Measurements from ENCODE around the gene MAGI1. TPM values are rescaled to one million over a fixed set of nuclear protein-coding genes. Genes with fewer than 3 reads are reported as not detected.

Gene MAGI1
- total RNA-seq, 1 donor from 2014 or later: 0.48 TPM

GRCh38 chr3:65761446-65762234 is 277.1 kb downstream of the MAGI1 start:
- intact Hi-C loops (cut with micrococcal nuclease): no loop called here

GRCh38 chr3:65758876-65759598 is 279.7 kb downstream of the MAGI1 start:
- intact Hi-C loops (cut with micrococcal nuclease): no loop called here

DNA sequence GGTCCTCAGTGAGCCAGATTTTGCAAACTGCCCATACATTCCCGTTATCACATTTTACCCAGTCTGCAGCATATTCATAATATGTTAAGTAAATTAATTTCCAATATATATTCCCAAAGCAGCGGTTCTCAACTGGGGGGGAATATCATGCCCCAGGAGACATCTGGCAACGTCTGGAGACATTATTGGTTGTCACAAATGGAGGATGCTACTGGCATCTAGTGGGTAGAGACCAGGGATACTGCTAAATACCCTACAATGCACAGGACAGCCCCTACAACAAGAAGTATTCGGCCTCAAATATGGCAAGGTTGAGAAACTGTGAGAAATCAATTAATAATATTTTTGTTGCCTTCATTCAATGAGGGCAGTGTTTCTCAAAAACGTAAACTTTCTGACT is 280.3 kb downstream of the MAGI1 start:
- intact Hi-C loops (cut with micrococcal nuclease): no loop called here

- intact Hi-C loops (cut with micrococcal nuclease): loop anchor here (5.0 kb wide), 1 partner anchor 1220 kb away; no protein-coding TSS in a partner anchor
These were observed 286.1 kb downstream of the MAGI1 start for GRCh38 chr3:65752636-65753035.

- intact Hi-C loops (cut with micrococcal nuclease): loop anchor here (5.0 kb wide), 1 partner anchor 1219 kb away; no protein-coding TSS in a partner anchor
These were observed 287.5 kb downstream of the MAGI1 start for GRCh38 chr3:65751123-65751700.

- intact Hi-C loops (cut with micrococcal nuclease): no loop called here
These were observed 289.7 kb downstream of the MAGI1 start for GRCh38 chr3:65749066-65749465.

GRCh38 chr3:65748326-65748725 is 290.4 kb downstream of the MAGI1 start:
- intact Hi-C loops (cut with micrococcal nuclease): no loop called here

- intact Hi-C loops (cut with micrococcal nuclease): no loop called here
These were observed 291.9 kb downstream of the MAGI1 start for GRCh38 chr3:65746848-65747247.

- intact Hi-C loops (cut with micrococcal nuclease): no loop called here
These were observed 293.4 kb downstream of the MAGI1 start for GRCh38 chr3:65745306-65745705.

GRCh38 chr3:65742914-65743313 is 295.8 kb downstream of the MAGI1 start:
- intact Hi-C loops (cut with micrococcal nuclease): no loop called here

DNA sequence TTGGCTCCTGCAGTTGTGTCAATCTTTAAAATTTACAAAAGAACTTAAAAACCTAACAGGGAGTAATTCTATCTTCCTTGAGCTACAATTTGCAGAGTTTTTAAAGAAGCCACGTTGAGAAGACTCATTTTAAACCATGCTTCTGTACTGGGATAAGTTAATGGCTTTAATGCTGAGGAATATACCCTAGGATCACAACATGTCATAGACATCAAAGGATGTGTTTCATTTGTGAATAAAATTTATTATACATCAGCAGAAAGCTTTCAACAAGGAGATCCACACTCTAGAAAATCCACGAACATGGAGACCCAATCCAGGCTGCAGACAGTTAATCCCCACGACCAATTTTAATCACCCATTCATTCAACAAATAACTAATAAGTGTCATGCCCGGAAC is 297.2 kb downstream of the MAGI1 start:
- intact Hi-C loops (cut with micrococcal nuclease): no loop called here

- intact Hi-C loops (cut with micrococcal nuclease): no loop called here
These were observed 298.7 kb downstream of the MAGI1 start for GRCh38 chr3:65739901-65740541.

- intact Hi-C loops (cut with micrococcal nuclease): no loop called here
These were observed 303.9 kb downstream of the MAGI1 start for GRCh38 chr3:65734792-65735191.

GRCh38 chr3:65734382-65734781 is 304.3 kb downstream of the MAGI1 start:
- intact Hi-C loops (cut with micrococcal nuclease): no loop called here

DNA sequence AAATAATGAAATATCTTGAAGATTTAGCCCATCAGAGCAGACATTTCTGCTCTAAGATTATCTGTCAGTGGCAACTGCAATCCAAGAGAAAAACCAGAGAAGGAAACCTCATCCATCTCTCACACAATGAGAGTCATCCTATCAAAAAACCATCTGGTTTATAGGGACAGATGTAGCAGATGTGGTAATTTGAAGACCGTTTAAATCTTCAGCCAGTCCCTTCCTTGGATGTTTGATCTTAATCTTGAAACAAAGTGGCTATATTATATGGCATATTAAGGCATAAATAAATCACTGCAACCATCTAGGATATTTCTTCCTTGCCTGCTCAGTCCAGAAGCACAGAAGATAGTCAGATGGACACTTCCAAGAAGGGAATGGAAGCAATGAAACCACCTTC is 305.3 kb downstream of the MAGI1 start:
- intact Hi-C loops (cut with micrococcal nuclease): no loop called here

DNA sequence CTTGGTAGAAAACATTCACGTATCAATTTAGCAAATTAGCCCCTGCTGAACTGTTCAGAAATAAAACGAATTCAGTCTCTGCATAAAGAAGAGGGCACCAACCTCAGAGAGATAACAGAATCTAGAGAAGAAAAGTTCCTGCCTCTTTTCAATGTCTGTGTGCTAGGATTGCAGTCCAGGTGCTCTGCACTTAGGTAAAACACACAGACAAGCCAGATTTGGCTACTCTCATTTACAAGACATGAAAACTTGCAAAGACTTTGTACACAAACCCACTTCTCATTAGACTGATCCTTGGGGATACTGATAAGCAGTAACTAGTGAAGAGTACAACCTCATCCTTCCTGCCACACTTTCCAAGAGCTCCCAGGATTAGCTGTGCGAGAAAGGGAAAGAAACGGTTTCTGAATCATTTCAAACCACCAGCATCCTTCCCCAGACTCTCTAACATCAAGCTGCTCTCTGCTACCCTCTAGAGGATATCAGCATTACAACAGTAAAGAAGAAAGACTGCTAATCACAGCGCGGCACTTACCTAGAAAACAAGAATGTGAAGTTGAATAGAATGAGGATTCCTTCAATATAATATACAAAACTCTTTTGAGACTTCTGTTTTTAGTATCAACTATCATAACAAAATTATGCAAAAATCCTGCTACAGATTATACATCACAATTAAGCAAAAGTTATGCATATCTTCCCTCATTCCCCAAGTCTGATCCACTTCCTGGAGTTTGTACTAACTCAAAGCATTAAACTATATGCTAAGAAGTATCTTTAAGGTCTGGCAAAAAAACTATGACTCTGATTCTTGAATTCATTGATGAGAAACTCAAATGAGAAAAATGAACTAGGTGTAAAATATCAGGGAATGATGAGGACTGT is 306.4 kb downstream of the MAGI1 start:
- intact Hi-C loops (cut with micrococcal nuclease): no loop called here

DNA sequence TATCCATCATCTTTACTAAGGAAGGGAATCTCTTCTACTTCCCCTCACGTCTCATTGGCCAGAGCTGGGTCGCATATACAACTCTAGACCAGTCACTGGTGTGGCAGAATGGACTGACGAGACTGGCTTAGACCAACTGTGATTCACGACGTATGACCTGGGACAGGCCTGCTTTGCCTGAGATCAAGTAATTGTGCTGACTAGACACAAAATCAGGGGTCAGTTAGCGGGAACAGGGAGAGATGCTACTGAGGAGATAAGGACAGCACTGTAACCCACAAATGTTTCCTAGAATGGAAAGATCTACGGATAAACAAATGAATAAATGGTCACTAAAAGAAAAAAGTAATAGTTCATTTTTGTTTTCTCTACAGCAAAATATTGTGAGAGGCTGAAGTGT is 308.3 kb downstream of the MAGI1 start:
- intact Hi-C loops (cut with micrococcal nuclease): no loop called here

- intact Hi-C loops (cut with micrococcal nuclease): no loop called here
These were observed 308.7 kb downstream of the MAGI1 start for GRCh38 chr3:65729973-65730372.

DNA sequence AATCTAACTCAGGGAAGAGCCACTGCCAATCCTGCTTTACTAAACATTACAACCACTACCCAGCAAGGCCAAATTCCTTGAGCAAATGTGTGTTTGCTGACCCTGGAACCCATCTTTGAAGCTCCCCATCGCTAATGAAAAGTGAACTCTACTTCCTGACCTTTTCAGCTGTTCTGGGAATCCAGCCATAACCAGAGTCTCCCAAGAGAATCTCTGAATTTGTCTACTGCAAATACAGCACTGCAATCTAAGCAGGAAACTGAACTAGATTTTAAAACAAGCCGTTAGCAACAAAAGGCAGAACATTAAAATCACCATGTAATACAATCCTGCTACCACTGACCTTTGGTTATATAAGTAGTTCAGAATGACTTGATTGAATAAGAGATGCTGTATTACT is 309.2 kb downstream of the MAGI1 start:
- intact Hi-C loops (cut with micrococcal nuclease): no loop called here

DNA sequence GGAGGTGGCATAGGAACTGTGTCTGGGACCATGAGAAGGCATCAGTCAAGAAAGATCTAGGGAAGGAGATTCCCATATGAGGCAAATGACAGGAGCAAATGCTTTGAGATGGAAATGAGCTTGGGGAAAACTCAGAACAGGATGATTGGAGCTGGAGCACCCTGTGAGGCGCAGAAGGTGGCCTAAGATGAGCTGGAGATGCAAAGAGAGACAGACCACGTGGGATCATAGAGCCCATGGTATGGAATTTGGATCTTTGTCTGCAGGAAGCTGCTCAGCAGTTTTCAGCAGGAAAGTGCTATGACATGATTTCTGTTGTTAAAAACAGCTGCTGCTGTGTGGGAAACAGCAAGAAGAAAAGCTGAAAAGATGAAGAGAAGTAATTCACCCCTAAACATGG is 310.6 kb downstream of the MAGI1 start:
- intact Hi-C loops (cut with micrococcal nuclease): no loop called here

- intact Hi-C loops (cut with micrococcal nuclease): no loop called here
These were observed 314.7 kb downstream of the MAGI1 start for GRCh38 chr3:65723985-65724384.

Data from T-helper 2 cell treated with Interferon-gamma antibody and Interleukin-4, amounts not matched to agents 100 ng/mL and 5 ng/mL, for 36 hours (primary cell).